H1 (cell line): ENCODE results near the gene ZNF214. TPM values are rescaled to one million over a fixed set of nuclear protein-coding genes. Genes with fewer than 3 reads are reported as not detected.

Experiments used
- CTCF ChIA-PET: fragments of 300-600 bp; sonication (Branson Sonifier 250); formaldehyde crosslinking; loops from one replicate; lab custom pipeline; 2021; ENCODE audit not compliant: partially characterized antibody; lab: Charles Lee
- POLR2A ChIA-PET: fragments of 300-600 bp; sonication (Branson Sonifier 250); formaldehyde crosslinking; loops from one replicate; lab custom pipeline; 2021; ENCODE audit warnings: inconsistent platforms; ENCODE audit not compliant: partially characterized antibody; lab: Charles Lee
- DNase-seq, 2 experiments: peaks; one replicate each; pipeline versions ENCODE4 v3.0.0 to v3.0.0-alpha.2; 2010 to 2022; ENCODE audit warnings: low spot score in 2 of 2, low read depth in 1 of 2, mixed read lengths in 1 of 2
- FAIRE-seq: peaks from 2 replicates; lab custom pipeline; 2011; peaks lifted over from hg19 to GRCh38; lab: Jason Lieb, UNC
- H2AFZ ChIP-seq: 2 replicates; pipeline ENCODE4 v1.8.1; 2012; ENCODE audit warnings: low read length, inconsistent platforms
- H2AK5ac ChIP-seq: 2 replicates; pipeline ENCODE4 v1.6.1; 2013; ENCODE audit warnings: low read depth, low read length
- H2BK120ac ChIP-seq: replicated peaks from 2 replicates; pipeline ENCODE3; 2013; ENCODE audit warnings: low read depth, low read length, inconsistent platforms
- H2BK12ac ChIP-seq: 2 replicates; pipeline ENCODE4 v1.6.1; 2013; ENCODE audit warnings: low read depth, low read length
- H2BK15ac ChIP-seq: 2 replicates; pipeline ENCODE4 v1.6.1; 2013; ENCODE audit warnings: low read length
- H2BK20ac ChIP-seq: 2 replicates; pipeline ENCODE4 v1.6.1; 2013; ENCODE audit warnings: low read length
- H2BK5ac ChIP-seq: 2 replicates; pipeline ENCODE4 v1.6.1; 2013; ENCODE audit warnings: low read depth, low read length
- H3K14ac ChIP-seq: 2 replicates; pipeline ENCODE4 v1.6.1; 2013; ENCODE audit warnings: inconsistent platforms; ENCODE audit not compliant: insufficient read length
- H3K18ac ChIP-seq: 2 replicates; pipeline ENCODE4 v1.6.1; 2013; ENCODE audit warnings: low read length; ENCODE audit errors: extremely low read depth
- H3K23ac ChIP-seq: 2 replicates; pipeline ENCODE4 v1.6.1; 2013; ENCODE audit warnings: inconsistent platforms; ENCODE audit not compliant: insufficient read length
- H3K23me2 ChIP-seq: 2 replicates; pipeline ENCODE4 v1.6.1; 2013; ENCODE audit warnings: low read depth, low read length
- H3K27ac ChIP-seq: 2 replicates; pipeline ENCODE4 v1.6.1; 2011; ENCODE audit warnings: low read depth, low read length, inconsistent platforms
- H3K27me3 ChIP-seq, 4 experiments: replicated peaks in 1 of 4; 1 replicate in 1 of 4; 2 replicates in 3 of 4; pipeline versions ENCODE4 v1.6.1 to v1.8.1; 2011 to 2013; ENCODE audit warnings: low read length in 3 of 4, mild to moderate bottlenecking in 3 of 4, inconsistent platforms in 2 of 4, mixed read lengths in 2 of 4, moderate library complexity in 1 of 4; ENCODE audit not compliant: control insufficient read depth in 3 of 4, insufficient read depth in 3 of 4; ENCODE audit errors: extremely low read depth in 1 of 4
- H3K36me3 ChIP-seq, 4 experiments: 2 replicates each; pipeline versions ENCODE4 v1.6.1 to v1.8.1; 2011 to 2013; ENCODE audit warnings: mild to moderate bottlenecking in 4 of 4, low read length in 3 of 4, moderate library complexity in 2 of 4, control low read depth in 1 of 4, inconsistent platforms in 1 of 4; ENCODE audit not compliant: insufficient read depth in 4 of 4, control insufficient read depth in 2 of 4
- H3K4ac ChIP-seq: replicated peaks from 2 replicates; pipeline ENCODE3; 2013; ENCODE audit warnings: low read length, low read depth, mixed read lengths, inconsistent platforms; ENCODE audit not compliant: insufficient read length
- H3K4me1 ChIP-seq, 4 experiments: replicated peaks in 1 of 4; 1 replicate in 1 of 4; 2 replicates in 3 of 4; pipeline versions ENCODE4 v1.6.1 to v1.8.1; 2011 to 2013; ENCODE audit warnings: low read length in 3 of 4, inconsistent platforms in 2 of 4, mixed read lengths in 1 of 4; ENCODE audit not compliant: insufficient read depth in 4 of 4, control insufficient read depth in 3 of 4
- H3K4me2 ChIP-seq, 2 experiments: 2 replicates each; pipeline versions ENCODE4 v1.6.1 to v1.8.1; 2011 to 2013; ENCODE audit warnings: low read depth in 2 of 2, low read length in 2 of 2, control low read depth in 1 of 2, inconsistent platforms in 1 of 2, mild to moderate bottlenecking in 1 of 2; ENCODE audit not compliant: insufficient read depth in 1 of 2
- H3K4me3 ChIP-seq, 4 experiments: fragments of 200-600, 300-600 bp in 1 of 4; sonication (generic), shearing (Covaris generic), sonication (Bioruptor Twin) in 1 of 4; 2 replicates each; pipeline versions ENCODE4 v1.5.1 to v1.8.1; 2011 to 2016; ENCODE audit warnings: low read length in 4 of 4, low read depth in 3 of 4, control low read depth in 2 of 4, inconsistent platforms in 2 of 4, mild to moderate bottlenecking in 2 of 4, mixed read lengths in 1 of 4, moderate library complexity in 1 of 4; ENCODE audit not compliant: insufficient read depth in 2 of 4; ENCODE audit errors: extremely low read depth in 1 of 4
- H3K56ac ChIP-seq: replicated peaks from 2 replicates; pipeline ENCODE3; 2013; ENCODE audit warnings: low read depth, mild to moderate bottlenecking, mixed read lengths, low read length, inconsistent platforms; ENCODE audit not compliant: insufficient read length
- H3K79me1 ChIP-seq: 2 replicates; pipeline ENCODE4 v1.6.1; 2013; ENCODE audit warnings: low read depth, low read length, control low read depth
- H3K79me2 ChIP-seq, 2 experiments: 2 replicates each; pipeline versions ENCODE4 v1.6.1 to v1.8.1; 2012 to 2013; ENCODE audit warnings: low read length in 2 of 2, mild to moderate bottlenecking in 2 of 2, inconsistent platforms in 1 of 2; ENCODE audit not compliant: insufficient read depth in 2 of 2, control insufficient read depth in 1 of 2
- H3K9ac ChIP-seq, 4 experiments: replicated peaks in 1 of 4; 1 replicate in 1 of 4; 2 replicates in 3 of 4; pipeline versions ENCODE4 v1.6.1 to v1.8.1; 2011 to 2013; ENCODE audit warnings: low read depth in 3 of 4, low read length in 3 of 4, control low read depth in 2 of 4, mild to moderate bottlenecking in 2 of 4, moderate library complexity in 2 of 4, inconsistent platforms in 1 of 4; ENCODE audit errors: extremely low read depth in 1 of 4
- H3K9me3 ChIP-seq, 2 experiments: 2 replicates each; pipeline versions ENCODE4 v1.6.1 to v1.8.1; 2012 to 2013; ENCODE audit warnings: mild to moderate bottlenecking in 2 of 2, moderate library complexity in 2 of 2, control low read depth in 1 of 2, inconsistent platforms in 1 of 2, low read depth in 1 of 2, low read length in 1 of 2, mixed read lengths in 1 of 2; ENCODE audit not compliant: insufficient read depth in 2 of 2
- H4K20me1 ChIP-seq, 2 experiments: replicated peaks in 1 of 2; 2 replicates each; pipeline versions ENCODE3 to v1.8.1; 2011 to 2013; ENCODE audit warnings: inconsistent platforms in 2 of 2, low read length in 2 of 2, mild to moderate bottlenecking in 1 of 2; ENCODE audit not compliant: insufficient read depth in 2 of 2, control insufficient read depth in 1 of 2
- H4K5ac ChIP-seq: 2 replicates; pipeline ENCODE4 v1.6.1; 2013; ENCODE audit warnings: low read length, low read depth, mixed read lengths, inconsistent platforms; ENCODE audit not compliant: insufficient read length
- H4K8ac ChIP-seq: 2 replicates; pipeline ENCODE4 v1.8.0; 2013; ENCODE audit warnings: mild to moderate bottlenecking, moderate library complexity, low read length, inconsistent platforms; ENCODE audit not compliant: insufficient read depth; ENCODE audit errors: extremely low read depth
- H4K91ac ChIP-seq: replicated peaks from 2 replicates; pipeline ENCODE3; 2013; ENCODE audit warnings: low read length, mixed read lengths, inconsistent platforms; ENCODE audit not compliant: insufficient read length
- ASH2L ChIP-seq: fragments of 200-600, 300-600 bp; sonication (generic); IDR thresholded peaks from one replicate; pipeline ENCODE4 v1.7.1; 2017; ENCODE audit warnings: low read length
- BRCA1 ChIP-seq: IDR thresholded peaks from 2 replicates; pipeline ENCODE4 v1.6.1; 2012; ENCODE audit warnings: low read depth, low read length, improper control_type of control experiment
- CBX8 ChIP-seq: fragments of 300-800, 300-1000 bp; sonication (generic); IDR thresholded peaks from 2 replicates; pipeline ENCODE4 v1.7.1; 2016; ENCODE audit warnings: low read depth, low read length, borderline replicate concordance
- FOSL1 ChIP-seq: IDR thresholded peaks from 2 replicates; pipeline ENCODE4 v1.6.1; 2011; ENCODE audit warnings: mild to moderate bottlenecking, low read depth, low read length, moderate library complexity; ENCODE audit not compliant: insufficient read depth
- GTF2F1 ChIP-seq: IDR thresholded peaks from 2 replicates; pipeline ENCODE4 v1.6.1; 2012; ENCODE audit warnings: low read depth, low read length, improper control_type of control experiment, borderline replicate concordance
- HDAC2 ChIP-seq, 2 experiments: fragments of 300-600 bp in 1 of 2; sonication (generic) in 1 of 2; IDR thresholded peaks; 2 replicates each; pipeline ENCODE4 v1.6.1; 2011 to 2012; ENCODE audit warnings: low read depth in 2 of 2, low read length in 2 of 2, mild to moderate bottlenecking in 2 of 2, moderate library complexity in 2 of 2, borderline replicate concordance in 1 of 2, inconsistent platforms in 1 of 2
- KDM5A ChIP-seq: fragments of 200-600 bp; IDR thresholded peaks from 2 replicates; pipeline ENCODE4 v1.7.1; 2012; ENCODE audit warnings: mild to moderate bottlenecking, low read length, inconsistent platforms, mixed read lengths
- SAP30 ChIP-seq: fragments of 300-600 bp; sonication (generic); IDR thresholded peaks from 2 replicates; pipeline ENCODE4 v1.7.1; 2012; ENCODE audit warnings: low read length, moderate library complexity, mild to moderate bottlenecking, inconsistent platforms; ENCODE audit not compliant: insufficient read depth, insufficient replicate concordance
- TBP ChIP-seq: IDR thresholded peaks from 2 replicates; pipeline ENCODE4 v1.6.1; 2011; ENCODE audit warnings: low read depth, low read length, improper control_type of control experiment
- TCF12 ChIP-seq: IDR thresholded peaks from 2 replicates; pipeline ENCODE4 v1.6.1; 2011; ENCODE audit warnings: low read depth, mild to moderate bottlenecking, low read length
- WGBS, 2 experiments: shearing (Covaris generic) in 1 of 2; methylation state at CpG; one replicate each; pipeline versions ENCODE4 v1.1.6 to v1.1.7; 2013 to 2015; ENCODE audit warnings: low lambda C conversion rate in 2 of 2, mixed read lengths in 2 of 2, inconsistent platforms in 1 of 2, low coverage in 1 of 2, missing lambda C conversion rate in 1 of 2; ENCODE audit not compliant: insufficient replicate concordance in 2 of 2, insufficient coverage in 1 of 2, insufficient read length in 1 of 2; ENCODE audit errors: extremely low coverage in 1 of 2, missing lambda C conversion rate in 1 of 2; 5-methylcytosine and 5-hydroxymethylcytosine counted together
- polyA plus RNA-seq, 7 experiments: library from polyadenylated mRNA; depleted of rRNA in 3 of 7; stranded (reverse) in 5 of 7; unstranded in 2 of 7; fragments of >200 nt in 5 of 7; fragments of 200-250 nt in 2 of 7; gene quantifications; 1 replicate in 5 of 7; 2 replicates in 1 of 7; 4 replicates in 1 of 7; pipeline versions ENCODE4 v1.2.1 to v1.2.3, GENCODE V29; 2011 to 2013; ENCODE audit warnings: missing spikeins in 2 of 7, mixed read lengths in 2 of 7
- total RNA-seq: library from RNA; stranded (reverse); fragmentation: NEBNext Ultra II Directional; extraction: Animal tissue kit (Norgen Biotek cat#: 25700); gene quantifications from 2 replicates; pipeline ENCODE4 v1.2.1, GENCODE V29; 2021

Gene ZNF214
- total and polyA plus RNA-seq, 2 of the 8 experiments (the other 6 are each of a cell fraction or from before 2014, with no cell fraction given) = 0.80 to 3.2 TPM

DNA sequence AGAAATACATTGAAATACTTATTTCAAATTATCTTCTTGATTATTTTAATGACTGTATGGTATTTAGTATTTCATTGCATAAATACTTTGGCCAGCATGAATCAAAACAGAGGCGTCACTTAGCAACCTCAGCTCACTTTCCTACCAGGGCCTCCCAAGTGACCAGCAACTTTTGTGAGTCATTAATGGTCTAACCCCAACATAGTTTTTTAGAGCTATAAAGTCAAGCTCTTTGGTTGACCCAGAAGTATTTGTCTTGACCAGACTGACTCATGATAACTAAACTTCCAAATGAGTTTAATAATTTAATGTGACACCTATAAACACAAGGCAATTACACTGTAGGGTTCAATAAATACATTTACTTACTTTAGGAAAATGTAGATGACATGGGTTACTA is 40.7 kb upstream of the ZNF214 start:
- Histone ChIP-seq H3K4me1 (no peaks in the 10 kb centered on the region), H3K18ac (no peak overlapping the region), H3K27me3 (no peaks in the 10 kb centered on the region), H3K27ac (no peak overlapping the region), H3K23me2 (no peaks in the 10 kb centered on the region), H2BK120ac (no peak overlapping the region), H3K4me3 (no peak overlapping the region), H4K91ac (no peak overlapping the region), H4K20me1 (no peaks in the 10 kb centered on the region), H2AK5ac (no peak overlapping the region), H3K23ac (no peak overlapping the region), H3K4ac (no peak overlapping the region), H2AFZ (no peak overlapping the region), H4K8ac (no peak overlapping the region), H2BK12ac (no peak overlapping the region), H2BK5ac (no peak overlapping the region), H4K5ac (no peak overlapping the region), H2BK20ac (no peak overlapping the region), H3K79me1 (no peaks in the 10 kb centered on the region), H3K56ac (no peak overlapping the region), H3K79me2 (no peaks in the 10 kb centered on the region), H3K4me2 (no peak overlapping the region), H3K9me3 (no peaks in the 10 kb centered on the region), H3K14ac (no peak overlapping the region), H3K9ac (no peak overlapping the region), H3K36me3 (no peaks in the 10 kb centered on the region), H2BK15ac (no peak overlapping the region)
- 95% methylated on average over 1 of the region's 1 CpG; no CpG with 5 or more reads in 1 of the 2 experiments for WGBS, 2 experiments
- TF ChIP-seq BRCA1 (no peak), GTF2F1 (no peak), FOSL1 (no peak), HDAC2 (IDR thresholded peaks at IDR 0.05; ENCODE audit: borderline replicate concordance in 1 of 2, low read depth in 2 of 2, low read length in 2 of 2) (no peak), CBX8 (no peak), SAP30 (no peak), TBP (no peak), ASH2L (no peak), TCF12 (no peak), KDM5A (no peak)
- POLR2A ChIA-PET = no interaction called here
- DNase-seq (no peak), FAIRE-seq (no peak)
- CTCF ChIA-PET = interaction anchor here (0.7 to 1.4 kb wide), 3 partner anchors 8 to 249 kb away, joined by 3 read pairs; no protein-coding TSS in a partner anchor
